HCT116 (cell line): Measurements from ENCODE around the gene HSPBAP1. TPM values are rescaled to one million over a fixed set of nuclear protein-coding genes. Genes with fewer than 3 reads are reported as not detected.
A peak's percentile ranks its signal among the peaks of the same experiment; 100 is the strongest.

ENCODE experiments used
- ATAC-seq: fragments of 200-7000 bp; cut with Tn5 transposase; 2 replicates; pipeline ENCODE4 v1.9.1; 2020; ENCODE audit warnings: mild to moderate bottlenecking, moderate library complexity
- BruUV-seq: library from RNA; stranded (reverse); fragments of 400-500 nt; replicated peaks from 2 replicates; lab custom pipeline; 2021; lab: Mats Ljungman, UMichigan
- CTCF ChIA-PET: fragments of 300-600 bp; sonication (Branson Sonifier 250); formaldehyde crosslinking; loops from one replicate; lab custom pipeline; 2021; ENCODE audit warnings: antibody characterized with exemption; lab: Charles Lee
- POLR2A ChIA-PET: fragments of 300-600, 350-600 bp; sonication (Branson Sonifier 250); formaldehyde crosslinking; loops from one replicate; lab custom pipeline; 2021; ENCODE audit warnings: antibody characterized with exemption; lab: Charles Lee
- RAD21 ChIA-PET, 2 experiments: fragments of 300-600 bp; sonication (Branson Sonifier 250); formaldehyde crosslinking; loops; one replicate each; lab custom pipeline; 2023; ENCODE audit warnings: low total read pairs in 2 of 2; ENCODE audit not compliant: uncharacterized antibody in 2 of 2, unreplicated experiment in 2 of 2, low non-redundant PET in 1 of 2; lab: Charles Lee
- DNase-seq: peaks from one replicate; pipeline ENCODE4 v3.0.0-alpha.2; 2010; ENCODE audit warnings: low read depth, low spot score
- H2AFZ ChIP-seq: fragments of 200-600 bp; shearing (Covaris generic), sonication (generic); 2 replicates; pipeline ENCODE4 v1.6.1; 2017; ENCODE audit warnings: low read depth, mixed run types, mixed read lengths, antibody characterized with exemption, low read length; ENCODE audit not compliant: poor library complexity, severe bottlenecking
- H3K27ac ChIP-seq: 2 replicates; pipeline ENCODE4 v1.5.1; 2012; ENCODE audit warnings: low read depth, low read length
- H3K27me3 ChIP-seq: fragments of 200-600 bp; sonication (generic); 2 replicates; pipeline ENCODE4 v1.6.1; 2016; ENCODE audit warnings: mixed run types, low read length, mixed read lengths; ENCODE audit not compliant: insufficient read depth
- H3K36me3 ChIP-seq, 2 experiments: fragments of 200-500 bp in 1 of 2; fragments of 200-600 bp in 1 of 2; sonication (Bioruptor generic) in 1 of 2; sonication (generic) in 1 of 2; 2 replicates each; pipeline versions ENCODE4 v1.5.1 to v1.6.1; 2014 to 2016; ENCODE audit warnings: low read length in 2 of 2, inconsistent platforms in 1 of 2, mixed read lengths in 1 of 2, mixed run types in 1 of 2; ENCODE audit not compliant: insufficient read depth in 2 of 2, control insufficient read depth in 1 of 2
- H3K4me1 ChIP-seq, 2 experiments: fragments of 200-600 bp in 1 of 2; sonication (generic) in 1 of 2; 2 replicates each; pipeline versions ENCODE4 v1.5.1 to v1.6.1; 2012 to 2017; ENCODE audit warnings: low read length in 2 of 2, inconsistent platforms in 1 of 2, mild to moderate bottlenecking in 1 of 2, mixed read lengths in 1 of 2, mixed run types in 1 of 2, moderate library complexity in 1 of 2; ENCODE audit not compliant: insufficient read depth in 2 of 2, control insufficient read depth in 1 of 2
- H3K4me2 ChIP-seq: fragments of 200-600 bp; sonication (generic); 2 replicates; pipeline ENCODE4 v1.6.1; 2017; ENCODE audit warnings: mixed run types, low read length, mixed read lengths
- H3K4me3 ChIP-seq, 2 experiments: fragments of 200-600 bp in 1 of 2; sonication (generic) in 1 of 2; replicated peaks in 1 of 2; 2 replicates each; pipeline ENCODE4 v1.5.1; 2011 to 2016; ENCODE audit warnings: low read length in 2 of 2, control low read depth in 1 of 2, low read depth in 1 of 2, mild to moderate bottlenecking in 1 of 2, mixed read lengths in 1 of 2, mixed run types in 1 of 2
- H3K79me2 ChIP-seq: fragments of 200-600 bp; sonication (generic); 2 replicates; pipeline ENCODE4 v1.6.1; 2017; ENCODE audit warnings: mild to moderate bottlenecking, mixed run types, low read length, moderate library complexity, mixed read lengths; ENCODE audit not compliant: insufficient read depth
- H3K9ac ChIP-seq: fragments of 200-600 bp; sonication (generic); 2 replicates; pipeline ENCODE4 v1.6.1; 2016; ENCODE audit warnings: low read length, mixed read lengths
- H3K9me2 ChIP-seq: fragments of 200-600 bp; sonication (generic), shearing (Covaris generic); 2 replicates; pipeline ENCODE4 v1.6.1; 2017; ENCODE audit warnings: mixed run types, mild to moderate bottlenecking, moderate library complexity; ENCODE audit not compliant: insufficient read depth
- H3K9me3 ChIP-seq, 2 experiments: fragments of 200-500 bp in 1 of 2; fragments of 200-600 bp in 1 of 2; sonication (Bioruptor generic) in 1 of 2; sonication (generic) in 1 of 2; 2 replicates each; pipeline ENCODE4 v1.6.1; 2014 to 2017; ENCODE audit warnings: low read length in 2 of 2, mixed read lengths in 2 of 2, inconsistent platforms in 1 of 2, low read depth in 1 of 2, mild to moderate bottlenecking in 1 of 2, mixed run types in 1 of 2, moderate library complexity in 1 of 2; ENCODE audit not compliant: control insufficient read depth in 1 of 2, insufficient read depth in 1 of 2
- H4K20me1 ChIP-seq: fragments of 200-600 bp; sonication (generic), shearing (Covaris generic); 2 replicates; pipeline ENCODE4 v1.6.1; 2017; ENCODE audit warnings: mixed run types, mild to moderate bottlenecking, moderate library complexity; ENCODE audit not compliant: insufficient read depth
- ATF3 ChIP-seq: IDR thresholded peaks from 2 replicates; pipeline ENCODE4 v1.6.1; 2012
- CBX3 ChIP-seq: IDR thresholded peaks from 2 replicates; pipeline ENCODE4 v1.6.1; 2012; ENCODE audit warnings: low read depth
- CEBPB ChIP-seq: IDR thresholded peaks from 2 replicates; pipeline ENCODE4 v1.6.1; 2012; ENCODE audit warnings: low read depth
- EZH2phosphoT487 ChIP-seq: fragments of 200-600 bp; IDR thresholded peaks from 2 replicates; pipeline ENCODE4 v1.6.1; 2018; ENCODE audit warnings: antibody characterized with exemption, borderline replicate concordance
- POLR2A ChIP-seq: IDR thresholded peaks from 2 replicates; pipeline ENCODE4 v1.7.0; 2011; ENCODE audit warnings: borderline replicate concordance; ENCODE audit not compliant: insufficient read depth, insufficient read length; ENCODE audit errors: extremely low read depth
- POLR2AphosphoS5 ChIP-seq: IDR thresholded peaks from 2 replicates; pipeline ENCODE4 v1.6.1; 2011; ENCODE audit warnings: mild to moderate bottlenecking, low read depth, low read length, moderate library complexity
- RAD21 ChIP-seq: IDR thresholded peaks from 2 replicates; pipeline ENCODE4 v1.6.1; 2012; ENCODE audit warnings: low read depth, mild to moderate bottlenecking
- SIN3A ChIP-seq: IDR thresholded peaks from 2 replicates; pipeline ENCODE4 v1.6.1; 2012; ENCODE audit warnings: low read depth
- SRF ChIP-seq: IDR thresholded peaks from 2 replicates; pipeline ENCODE4 v1.6.1; 2012; ENCODE audit warnings: low read depth
- YY1 ChIP-seq: IDR thresholded peaks from 2 replicates; pipeline ENCODE4 v1.6.1; 2011; ENCODE audit warnings: low read length, low read depth, moderate library complexity, mild to moderate bottlenecking; ENCODE audit not compliant: insufficient replicate concordance; ENCODE audit errors: extremely low read depth
- ZBTB33 ChIP-seq: IDR thresholded peaks from 2 replicates; pipeline ENCODE4 v1.6.1; 2011; ENCODE audit warnings: mild to moderate bottlenecking, low read length, moderate library complexity; ENCODE audit not compliant: insufficient replicate concordance; ENCODE audit errors: extremely low read depth
- ZFX ChIP-seq: fragments of 450-650 bp; IDR thresholded peaks from 2 replicates; pipeline ENCODE4 v1.6.1; 2017
- ZNF274 ChIP-seq: fragments of 200-500 bp; sonication (Bioruptor generic); IDR thresholded peaks from 2 replicates; pipeline ENCODE4 v1.6.1; 2014; ENCODE audit warnings: mild to moderate bottlenecking, low read depth, low read length, inconsistent platforms
- intact Hi-C: fragments of 100-400 bp; cut with micrococcal nuclease; formaldehyde crosslinking; loops from 2 replicates; pipeline ENCODE4 v1.10.0; 2022
- total RNA-seq: library from RNA; stranded (reverse); gene quantifications from one replicate; pipeline ENCODE4 v1.2.1, GENCODE V29; 2021; ENCODE audit not compliant: unreplicated experiment
- TF ChIP-seq, protein P1 (sequence below): IDR thresholded peaks from 2 replicates; pipeline ENCODE4 v1.6.1; 2012
- TF ChIP-seq, protein P2 (sequence below): IDR thresholded peaks from 2 replicates; pipeline ENCODE4 v1.6.1; 2012; ENCODE audit warnings: low read depth

HSPBAP1 gene
- total RNA-seq, 1 experiment from 2014 or later: 6.6 TPM

- Histone ChIP-seq H3K4me3 (no peak overlapping the region), H3K9me2 (no peaks in the 10 kb centered on the region), H3K4me2 (no peak overlapping the region), H3K9me3 (no peaks in the 10 kb centered on the region), H2AFZ (no peak overlapping the region), H3K27me3 (no peaks in the 10 kb centered on the region), H3K4me1 (peaks cover 0 to 6% of the 10 kb centered on the region in 2 experiments; a peak in 1 of 4 replicates), H3K9ac (no peak overlapping the region), H3K36me3 (no peaks in the 10 kb centered on the region), H3K79me2 (no peaks in the 10 kb centered on the region), H3K27ac (no peak overlapping the region), H4K20me1 (no peaks in the 10 kb centered on the region)
- no peak for TF ChIP-seq POLR2A
- TF ChIP-seq, protein P1, sequence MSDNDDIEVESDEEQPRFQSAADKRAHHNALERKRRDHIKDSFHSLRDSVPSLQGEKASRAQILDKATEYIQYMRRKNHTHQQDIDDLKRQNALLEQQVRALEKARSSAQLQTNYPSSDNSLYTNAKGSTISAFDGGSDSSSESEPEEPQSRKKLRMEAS: 0 out of 2 replicates have a peak, but pooled peaks have one; percentile 10
- DNase-seq: no peak
- ChIA-PET CTCF (interaction anchor here (1.0 kb wide), 1 partner anchor 31 kb away, joined by 3 read pairs; no protein-coding TSS in a partner anchor), POLR2A (no interaction called here), RAD21 (no interaction called here)
- ATAC-seq: no peak
- no TSS peak for BruUV-seq
- intact Hi-C loops: no loop called here
These were observed 7.6 kb downstream of the HSPBAP1 start for GRCh38 chr3:122786066-122786465.

- H3K27me3 ChIP-seq: no peaks in the 10 kb centered on the region
- ChIA-PET POLR2A (no interaction called here), CTCF (interaction anchor here (1.6 kb wide), 1 partner anchor 8 kb away, joined by 3 read pairs; the partner anchor contains the start of gene HSPBAP1), RAD21 (no interaction called here)
- DNase-seq (no peak), ATAC-seq (no peak)
- H3K9me2 ChIP-seq: no peaks in the 10 kb centered on the region
- no peaks in the 10 kb centered on the region for H3K36me3 ChIP-seq
- intact Hi-C loops: no loop called here
- H3K9me3 ChIP-seq: no peaks in the 10 kb centered on the region
- H3K79me2 ChIP-seq: no peaks in the 10 kb centered on the region
- H3K27ac ChIP-seq: no peak overlapping the region
- no peak overlapping the region for H3K4me2 ChIP-seq
- no TSS peak for BruUV-seq
- H3K9ac ChIP-seq: no peak overlapping the region
- no peak overlapping the region for H3K4me3 ChIP-seq
- H3K4me1 ChIP-seq: peaks cover 0 to 6% of the 10 kb centered on the region in 2 experiments; a peak in 1 of 4 replicates
- no peaks in the 10 kb centered on the region for H4K20me1 ChIP-seq
- H2AFZ ChIP-seq: no peak overlapping the region
- TF ChIP-seq POLR2A (no peak), RAD21 (no peak), CBX3 (no peak), ZNF274 (no peak), YY1 (no peak), SRF (no peak), POLR2AphosphoS5 (no peak), CEBPB (no peak), ATF3 (no peak), SIN3A (no peak), ZFX (no peak), EZH2phosphoT487 (no peak), ZBTB33 (no peak)
- TF ChIP-seq, protein P1: no peak
- TF ChIP-seq, protein P2, sequence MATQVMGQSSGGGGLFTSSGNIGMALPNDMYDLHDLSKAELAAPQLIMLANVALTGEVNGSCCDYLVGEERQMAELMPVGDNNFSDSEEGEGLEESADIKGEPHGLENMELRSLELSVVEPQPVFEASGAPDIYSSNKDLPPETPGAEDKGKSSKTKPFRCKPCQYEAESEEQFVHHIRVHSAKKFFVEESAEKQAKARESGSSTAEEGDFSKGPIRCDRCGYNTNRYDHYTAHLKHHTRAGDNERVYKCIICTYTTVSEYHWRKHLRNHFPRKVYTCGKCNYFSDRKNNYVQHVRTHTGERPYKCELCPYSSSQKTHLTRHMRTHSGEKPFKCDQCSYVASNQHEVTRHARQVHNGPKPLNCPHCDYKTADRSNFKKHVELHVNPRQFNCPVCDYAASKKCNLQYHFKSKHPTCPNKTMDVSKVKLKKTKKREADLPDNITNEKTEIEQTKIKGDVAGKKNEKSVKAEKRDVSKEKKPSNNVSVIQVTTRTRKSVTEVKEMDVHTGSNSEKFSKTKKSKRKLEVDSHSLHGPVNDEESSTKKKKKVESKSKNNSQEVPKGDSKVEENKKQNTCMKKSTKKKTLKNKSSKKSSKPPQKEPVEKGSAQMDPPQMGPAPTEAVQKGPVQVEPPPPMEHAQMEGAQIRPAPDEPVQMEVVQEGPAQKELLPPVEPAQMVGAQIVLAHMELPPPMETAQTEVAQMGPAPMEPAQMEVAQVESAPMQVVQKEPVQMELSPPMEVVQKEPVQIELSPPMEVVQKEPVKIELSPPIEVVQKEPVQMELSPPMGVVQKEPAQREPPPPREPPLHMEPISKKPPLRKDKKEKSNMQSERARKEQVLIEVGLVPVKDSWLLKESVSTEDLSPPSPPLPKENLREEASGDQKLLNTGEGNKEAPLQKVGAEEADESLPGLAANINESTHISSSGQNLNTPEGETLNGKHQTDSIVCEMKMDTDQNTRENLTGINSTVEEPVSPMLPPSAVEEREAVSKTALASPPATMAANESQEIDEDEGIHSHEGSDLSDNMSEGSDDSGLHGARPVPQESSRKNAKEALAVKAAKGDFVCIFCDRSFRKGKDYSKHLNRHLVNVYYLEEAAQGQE: no peak
These were observed 8.4 kb downstream of the HSPBAP1 start for GRCh38 chr3:122785231-122785630.
